ENCODE measurements around the gene ZBTB7C.
"Not testable (repeated sequence)": the region's sequence is repeated elsewhere in the genome, so short reads cannot be mapped to it uniquely, and the experiment has no call there.

ZBTB7C gene

GRCh38 chr18:48295586-48296311 lies 113.4 kb downstream of the ZBTB7C start:
- Mint-ChIP-seq H3K4me3 (no peak overlapping the region), H3K36me3 (no peaks in the 10 kb centered on the region), H3K4me1 (peaks cover 6% of the 10 kb centered on the region), H3K27ac (no peak overlapping the region), H3K9me3 (no peaks in the 10 kb centered on the region)
- DNase-seq (ENCODE audit: low spot score in 2 of 2) (no peak), ATAC-seq (no peak)

DNA sequence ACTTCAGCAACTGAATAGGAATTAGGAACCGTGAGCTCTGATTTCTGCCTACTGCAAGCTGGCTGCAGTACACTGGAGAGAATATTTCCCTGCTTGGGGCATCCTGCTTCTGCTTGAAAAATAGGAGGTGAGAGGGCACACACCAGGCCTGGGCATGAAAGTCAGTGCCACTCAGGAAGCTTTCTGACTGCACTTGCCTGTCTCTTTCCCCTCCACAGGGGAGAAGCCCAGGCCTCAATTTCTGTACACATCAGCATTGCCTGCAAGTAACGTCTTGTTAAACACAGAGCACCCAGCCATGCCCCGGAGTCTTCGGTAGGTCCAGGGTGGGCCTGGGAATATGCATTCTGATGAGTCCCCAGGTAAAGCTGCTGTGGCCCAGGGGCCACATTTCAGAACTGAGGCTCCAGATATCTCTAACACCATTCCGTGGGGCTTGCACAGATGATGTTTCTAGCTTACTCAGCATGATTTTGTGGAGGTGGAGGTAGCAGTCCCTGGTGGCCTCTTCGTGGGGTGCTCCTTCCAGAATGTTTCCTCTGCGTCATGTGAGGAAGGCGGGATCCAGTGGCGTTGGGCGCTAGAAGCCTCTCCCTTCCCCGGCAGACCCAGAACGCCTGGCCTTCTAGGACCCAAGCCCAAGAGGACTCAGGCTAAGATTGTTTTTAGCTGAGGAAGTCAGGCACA lies 114.1 kb downstream of the ZBTB7C start:
- H3K36me3 Mint-ChIP-seq = no peaks in the 10 kb centered on the region
- H3K4me3 Mint-ChIP-seq = no peak overlapping the region
- ATAC-seq = no peak
- DNase-seq (ENCODE audit: low spot score in 2 of 2) = no peak
- H3K27ac Mint-ChIP-seq = no peak overlapping the region
- no peaks in the 10 kb centered on the region for H3K4me1 Mint-ChIP-seq
- H3K9me3 Mint-ChIP-seq = no peaks in the 10 kb centered on the region

DNA sequence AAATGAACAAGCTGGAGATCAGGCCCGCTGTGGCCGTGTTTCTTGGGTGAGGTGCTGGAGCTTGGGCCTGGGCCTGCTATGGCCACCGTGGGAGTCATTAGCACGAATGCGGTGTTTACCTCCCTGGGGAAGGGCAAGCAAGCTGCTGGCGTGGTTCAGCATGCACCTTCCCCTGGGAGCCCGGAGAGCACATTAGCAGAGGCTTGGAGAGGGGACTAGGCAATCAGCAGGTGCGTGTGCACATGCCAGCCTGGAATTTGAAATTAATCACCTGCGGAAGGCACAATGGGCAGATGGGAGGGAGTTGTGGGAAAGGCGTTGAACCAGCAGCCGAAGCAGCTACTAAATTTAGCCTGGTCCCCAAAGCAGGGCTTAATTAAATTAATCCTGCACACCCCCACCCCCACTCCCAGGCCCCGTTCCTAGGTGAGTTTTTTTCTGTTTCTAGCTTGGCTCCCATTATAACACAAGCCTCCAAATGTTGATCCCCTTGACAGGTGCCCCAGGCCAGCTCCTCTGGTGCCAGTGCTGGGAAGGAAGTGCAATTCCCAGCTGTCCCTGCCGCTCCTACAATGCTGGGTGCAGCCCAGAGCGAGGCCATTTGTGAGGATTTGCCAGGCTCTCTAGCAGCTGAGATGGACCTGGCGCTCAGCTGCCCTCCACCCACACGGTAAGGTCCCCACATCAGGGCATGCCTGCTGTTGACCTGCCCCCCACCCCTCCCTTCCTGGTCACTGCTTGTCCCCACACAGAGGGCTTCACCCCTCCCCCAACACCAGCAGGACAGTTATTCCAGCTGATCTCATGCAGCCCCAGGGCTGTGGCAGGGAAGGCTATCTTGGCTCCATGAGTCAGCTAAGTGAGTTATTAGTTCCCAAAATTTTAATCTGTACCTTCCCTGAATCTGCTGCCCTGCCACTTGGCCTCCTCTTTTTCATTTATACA lies 115.0 kb downstream of the ZBTB7C start:
- Mint-ChIP-seq H3K4me1 (no peaks in the 10 kb centered on the region), H3K27ac (no peak overlapping the region), H3K9me3 (no peaks in the 10 kb centered on the region), H3K36me3 (no peaks in the 10 kb centered on the region), H3K4me3 (no peak overlapping the region)
- DNase-seq (ENCODE audit: low spot score in 2 of 2) (no peak), ATAC-seq (no peak)

GRCh38 chr18:48292782-48293424 lies 116.3 kb downstream of the ZBTB7C start:
- DNase-seq (ENCODE audit: low spot score in 2 of 2) (no peak), ATAC-seq (no peak)
- Mint-ChIP-seq H3K4me1 (no peaks in the 10 kb centered on the region), H3K4me3 (no peak overlapping the region), H3K36me3 (no peaks in the 10 kb centered on the region), H3K9me3 (no peaks in the 10 kb centered on the region), H3K27ac (no peak overlapping the region)

- no peaks in the 10 kb centered on the region for H3K4me1 Mint-ChIP-seq
- no peak overlapping the region for H3K27ac Mint-ChIP-seq
- H3K36me3 Mint-ChIP-seq = no peaks in the 10 kb centered on the region
- no peaks in the 10 kb centered on the region for H3K9me3 Mint-ChIP-seq
- H3K4me3 Mint-ChIP-seq = no peak overlapping the region
- ATAC-seq = no peak
- no peak for DNase-seq (ENCODE audit: low spot score in 2 of 2)
These were observed 117.0 kb downstream of the ZBTB7C start for GRCh38 chr18:48292229-48292628.

GRCh38 chr18:48290162-48290926 lies 118.8 kb downstream of the ZBTB7C start:
- Mint-ChIP-seq H3K9me3 (no peaks in the 10 kb centered on the region), H3K4me1 (no peaks in the 10 kb centered on the region), H3K36me3 (no peaks in the 10 kb centered on the region), H3K27ac (no peak overlapping the region), H3K4me3 (no peak overlapping the region)
- ATAC-seq = no peak
- no peak for DNase-seq (ENCODE audit: low spot score in 2 of 2)

GRCh38 chr18:48284743-48285142 lies 124.4 kb downstream of the ZBTB7C start:
- H3K36me3 Mint-ChIP-seq = no peaks in the 10 kb centered on the region
- no peak for ATAC-seq
- H3K4me3 Mint-ChIP-seq = no peak overlapping the region
- H3K27ac Mint-ChIP-seq = no peak overlapping the region
- peaks cover under 1% of the 10 kb centered on the region for H3K9me3 Mint-ChIP-seq
- DNase-seq (ENCODE audit: low spot score in 2 of 2) = no peak
- H3K4me1 Mint-ChIP-seq = no peaks in the 10 kb centered on the region

DNA sequence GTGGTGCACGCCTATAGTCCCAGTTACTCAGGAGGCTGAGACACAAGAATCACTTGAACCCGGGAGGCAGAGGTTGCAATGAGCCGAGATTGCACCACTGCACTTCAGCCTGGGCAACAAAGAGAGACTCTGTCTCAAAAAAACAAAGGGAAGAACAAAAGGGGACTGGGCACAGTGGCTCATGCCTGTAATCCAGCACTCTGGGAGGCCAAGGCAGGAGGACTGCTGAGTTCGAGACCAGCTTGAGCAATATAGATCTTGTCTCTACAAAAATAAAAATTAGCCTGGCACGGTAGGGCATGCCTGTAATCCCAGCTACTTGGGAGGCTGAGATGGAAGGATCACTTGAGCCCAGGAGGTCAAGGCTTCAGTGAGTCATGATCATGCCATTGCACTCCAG lies 125.2 kb downstream of the ZBTB7C start:
- H3K4me3 Mint-ChIP-seq, ATAC-seq, H3K36me3 Mint-ChIP-seq, H3K27ac Mint-ChIP-seq, H3K9me3 Mint-ChIP-seq, H3K4me1 Mint-ChIP-seq: not testable (repeated sequence)
- DNase-seq (ENCODE audit: low spot score in 2 of 2) = peak in 1 of 2 donors; percentile 32

DNA sequence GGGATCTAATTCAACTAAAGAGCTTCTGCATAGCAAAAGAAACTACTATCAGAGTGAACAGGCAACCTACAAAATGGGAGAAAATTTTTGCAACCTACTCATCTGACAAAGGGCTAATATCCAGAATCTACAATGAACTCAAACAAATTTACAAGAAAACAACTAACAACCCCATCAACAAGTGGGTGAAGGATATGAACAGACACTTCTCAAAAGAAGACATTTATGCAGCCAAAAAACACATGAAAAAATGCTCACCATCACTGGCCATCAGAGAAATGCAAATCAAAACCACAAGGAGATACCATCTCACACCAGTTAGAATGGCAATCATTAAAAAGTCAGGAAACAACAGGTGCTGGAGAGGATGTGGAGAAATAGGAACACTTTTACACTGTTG lies 127.7 kb downstream of the ZBTB7C start:
- not testable (repeated sequence) for H3K4me1 Mint-ChIP-seq; ATAC-seq; H3K27ac Mint-ChIP-seq; H3K9me3 Mint-ChIP-seq; H3K36me3 Mint-ChIP-seq; H3K4me3 Mint-ChIP-seq; DNase-seq (ENCODE audit: low spot score in 2 of 2)

DNA sequence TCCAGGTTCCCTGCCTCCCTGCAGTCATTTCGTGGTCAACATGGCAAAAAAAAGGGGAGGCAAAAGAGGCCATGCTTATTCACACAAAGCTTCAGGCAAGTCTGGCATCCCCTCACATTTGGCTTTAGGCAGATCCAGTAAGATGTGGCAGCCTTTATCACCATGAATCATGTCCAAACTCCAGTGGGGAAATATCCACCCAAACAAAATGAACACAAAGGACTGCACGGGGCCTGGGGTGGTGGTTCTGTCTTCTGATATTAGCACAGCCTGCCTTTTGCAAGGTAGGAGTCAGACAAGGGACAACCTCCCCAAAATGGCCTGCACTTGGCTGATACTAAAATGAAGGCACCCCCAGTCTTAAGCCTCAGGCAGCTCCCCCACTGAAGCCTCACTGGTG lies 129.9 kb downstream of the ZBTB7C start:
- H3K36me3 Mint-ChIP-seq = no peaks in the 10 kb centered on the region
- no peaks in the 10 kb centered on the region for H3K4me1 Mint-ChIP-seq
- ATAC-seq (no peak), DNase-seq (ENCODE audit: low spot score in 2 of 2) (no peak)
- no peak overlapping the region for H3K4me3 Mint-ChIP-seq
- H3K9me3 Mint-ChIP-seq = peaks cover 3% of the 10 kb centered on the region
- no peak overlapping the region for H3K27ac Mint-ChIP-seq

DNA sequence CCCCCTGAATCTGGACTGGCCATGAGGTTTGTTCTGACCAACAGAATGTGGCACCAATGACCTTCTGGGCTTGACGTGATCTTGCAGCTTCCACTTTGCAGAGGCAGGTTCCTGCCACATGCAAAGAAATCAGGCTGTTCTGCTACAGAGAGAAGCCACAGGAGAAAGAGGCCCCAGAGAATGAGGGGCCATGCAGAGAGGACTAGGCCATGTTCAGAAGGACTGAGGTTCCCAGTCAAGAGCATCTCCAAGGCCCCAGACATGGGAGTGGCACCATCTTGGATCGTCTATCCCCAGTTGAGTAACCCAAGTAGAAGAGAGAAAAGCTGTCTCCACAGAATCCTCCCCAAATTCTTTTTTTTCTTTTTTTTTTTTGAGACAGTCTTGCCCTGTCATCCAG lies 131.1 kb downstream of the ZBTB7C start:
- no peak overlapping the region for H3K4me3 Mint-ChIP-seq
- ATAC-seq (no peak), DNase-seq (ENCODE audit: low spot score in 2 of 2) (no peak)

GRCh38 chr18:48274301-48274700 lies 134.9 kb downstream of the ZBTB7C start:
- ATAC-seq = no peak
- no peaks in the 10 kb centered on the region for H3K4me1 Mint-ChIP-seq
- no peak overlapping the region for H3K27ac Mint-ChIP-seq
- no peaks in the 10 kb centered on the region for H3K36me3 Mint-ChIP-seq
- H3K4me3 Mint-ChIP-seq = no peak overlapping the region
- peaks cover 3% of the 10 kb centered on the region for H3K9me3 Mint-ChIP-seq
- DNase-seq (ENCODE audit: low spot score in 2 of 2) = no peak

More for the DNA sequence above, 131.1 kb downstream of the ZBTB7C start:
- no peak overlapping the region for H3K27ac Mint-ChIP-seq
- peaks cover 3% of the 10 kb centered on the region for H3K9me3 Mint-ChIP-seq
- no peaks in the 10 kb centered on the region for H3K4me1 Mint-ChIP-seq
- no peaks in the 10 kb centered on the region for H3K36me3 Mint-ChIP-seq

- Mint-ChIP-seq H3K36me3 (no peaks in the 10 kb centered on the region), H3K27ac (no peak overlapping the region), H3K4me3 (no peak overlapping the region), H3K9me3 (peaks cover 3% of the 10 kb centered on the region), H3K4me1 (no peaks in the 10 kb centered on the region)
- DNase-seq (ENCODE audit: low spot score in 2 of 2) (no peak), ATAC-seq (no peak)
These were observed 138.3 kb downstream of the ZBTB7C start for GRCh38 chr18:48270929-48271328.

DNA sequence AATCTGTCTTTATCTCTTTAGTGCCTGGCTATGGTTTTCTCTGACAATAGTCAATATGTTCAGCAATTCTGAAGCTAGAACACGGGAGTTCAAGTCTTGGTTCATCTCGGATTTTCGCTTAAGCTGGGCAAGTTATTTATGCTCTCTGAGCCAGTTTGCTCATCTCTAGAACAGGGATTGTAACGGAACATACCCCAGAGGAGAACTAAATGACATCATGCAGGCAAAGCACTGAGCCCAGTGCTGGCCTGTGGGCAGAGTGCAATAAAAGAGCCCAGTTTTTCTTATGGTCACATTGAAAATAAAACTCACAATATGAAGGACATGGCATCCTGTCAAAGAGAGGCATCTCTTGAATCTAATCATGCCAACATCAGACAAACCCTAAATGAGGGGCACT lies 143.9 kb downstream of the ZBTB7C start:
- DNase-seq (ENCODE audit: low spot score in 2 of 2) (no peak), ATAC-seq (no peak)
- Mint-ChIP-seq H3K9me3 (peaks cover 3% of the 10 kb centered on the region), H3K4me3 (no peak overlapping the region), H3K27ac (no peak overlapping the region), H3K36me3 (no peaks in the 10 kb centered on the region), H3K4me1 (peaks cover 6% of the 10 kb centered on the region)

Data from stimulated activated effector memory CD8-positive, alpha-beta T cell treated with anti-CD3 and anti-CD28 coated beads, Interleukin-12 subunit alpha, Interleukin-12 subunit beta, amount 100 ng/mL, for 72 hours (primary cell).